ENCODE measurements around the gene C6orf89. TPM values are rescaled to one million over a fixed set of nuclear protein-coding genes. Genes with fewer than 3 reads are reported as not detected.

The C6orf89 gene
- polyA plus RNA-seq, 3 donors = 19.2 to 37.5 (median 29.2) TPM

DNA sequence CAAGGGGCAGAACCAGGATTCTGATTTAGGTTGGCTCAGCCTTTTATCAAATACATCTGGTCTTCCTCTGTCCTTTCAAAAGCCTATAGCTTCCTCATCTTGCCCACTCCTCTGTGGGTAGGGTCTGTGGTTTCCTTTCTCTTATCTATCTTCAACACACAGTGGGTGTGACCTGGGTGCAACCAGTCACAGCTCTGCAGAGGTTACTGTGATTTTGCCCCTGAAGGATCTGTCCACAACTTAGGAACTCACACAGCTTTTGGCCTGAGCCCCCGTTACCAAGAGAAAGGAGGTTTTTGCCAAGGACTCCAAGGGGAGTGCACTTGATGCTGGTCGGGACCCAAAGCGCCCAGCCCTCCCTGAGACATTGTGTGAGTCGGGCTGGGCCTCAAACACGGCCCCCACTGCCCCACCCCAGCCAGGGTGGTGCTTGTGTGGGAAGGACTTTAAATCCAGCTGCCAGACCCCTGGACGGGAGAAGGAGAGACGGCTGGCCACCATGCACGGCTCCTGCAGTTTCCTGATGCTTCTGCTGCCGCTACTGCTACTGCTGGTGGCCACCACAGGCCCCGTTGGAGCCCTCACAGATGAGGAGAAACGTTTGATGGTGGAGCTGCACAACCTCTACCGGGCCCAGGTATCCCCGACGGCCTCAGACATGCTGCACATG is 68.6 kb downstream of the C6orf89 start, which contains the start of gene PI16:
Gene PI16 (plus strand): TSS at position 477 of the 670 bp plus-strand sequence. CDS start 23 bp downstream, at position 500.
- Mint-ChIP-seq H3K36me3 (no peaks in the 10 kb centered on the region), H3K27me3 (ENCODE audit: low read depth in 3 of 3) (peaks cover 46 to 48% (median 47%) of the 10 kb centered on the region in 3 donors), H3K4me3 (peak within 1 kb of the TSS; percentile 14 to 58), H3K4me1 (peaks cover 13% of the 10 kb centered on the region), H3K27ac (no peak within 1 kb of the TSS), H3K9me3 (peaks cover 0 to 5% (median 0%) of the 10 kb centered on the region in 7 donors)
- no peaks in the 10 kb centered on the region for H3K36me3 ChIP-seq (replicated peaks in 1 of 2; ENCODE audit: control insufficient read depth in 1 of 2, insufficient read depth in 2 of 2, low read length in 2 of 2)
- peaks cover 7 to 12% of the 10 kb centered on the region in 2 donors for H3K4me1 ChIP-seq (ENCODE audit: control insufficient read depth in 1 of 2, insufficient read depth in 2 of 2, low read length in 2 of 2)
- H3K9me3 ChIP-seq (replicated peaks in 1 of 2; ENCODE audit: control insufficient read depth in 1 of 2, insufficient read depth in 1 of 2, low read length in 2 of 2) = no peaks in the 10 kb centered on the region
- DNase-seq = no peak
- H3K4me2 ChIP-seq (replicated peaks; ENCODE audit: extremely low read depth, low read length, poor library complexity, severe bottlenecking) = no peak within 1 kb of the TSS
- intact Hi-C loops (cut with micrococcal nuclease) = no loop called here
- peaks cover 11 to 48% of the 10 kb centered on the region in 2 donors for H3K27me3 ChIP-seq (ENCODE audit: control insufficient read depth in 2 of 2, insufficient read depth in 2 of 2, low read length in 2 of 2)
- peak within 1 kb of the TSS; percentile 37 for H2AFZ ChIP-seq (ENCODE audit: insufficient read depth, low read depth, low read length, poor library complexity, severe bottlenecking)
- no peaks in the 10 kb centered on the region for H4K20me1 ChIP-seq (ENCODE audit: insufficient read depth, low read length)
- no peaks in the 10 kb centered on the region for H3K79me2 ChIP-seq (ENCODE audit: insufficient read depth, low read length)
- 5% methylated on average over 7 of the region's 14 CpGs for WGBS (ENCODE audit: insufficient coverage)
- H3K27ac ChIP-seq (ENCODE audit: low read depth in 1 of 2, low read length in 2 of 2) = no peak within 1 kb of the TSS
- H3K9ac ChIP-seq (ENCODE audit: insufficient read depth, low read length, poor library complexity, severe bottlenecking) = no peak within 1 kb of the TSS
- H3K4me3 ChIP-seq (replicated peaks in 1 of 3; ENCODE audit: low read depth in 2 of 3, low read length in 3 of 3) = no peak within 1 kb of the TSS
- no peak for TF ChIP-seq CTCF (IDR thresholded peaks at IDR 0.05)

- Mint-ChIP-seq H3K27me3 (ENCODE audit: low read depth in 3 of 3) (peaks cover 44 to 48% (median 46%) of the 10 kb centered on the region in 3 donors), H3K4me1 (peaks cover 13% of the 10 kb centered on the region)
- DNase-seq = peak in 2 of 3 donors; percentile 33 to 37
Measured at GRCh38 chr6:36955136-36955535, 69.4 kb downstream of the C6orf89 start.

More at GRCh38 chr6:36955136-36955535, 69.4 kb downstream of the C6orf89 start:
- WGBS (ENCODE audit: insufficient coverage) = 44% methylated on average over 4 of the region's 6 CpGs
- H3K9ac ChIP-seq (ENCODE audit: insufficient read depth, low read length, poor library complexity, severe bottlenecking) = no peak overlapping the region
- no peak overlapping the region for H2AFZ ChIP-seq (ENCODE audit: insufficient read depth, low read depth, low read length, poor library complexity, severe bottlenecking)
- H3K27me3 ChIP-seq (ENCODE audit: control insufficient read depth in 2 of 2, insufficient read depth in 2 of 2, low read length in 2 of 2) = peaks cover 11 to 46% of the 10 kb centered on the region in 2 donors
- no peaks in the 10 kb centered on the region for H3K9me3 ChIP-seq (replicated peaks in 1 of 2; ENCODE audit: control insufficient read depth in 1 of 2, insufficient read depth in 1 of 2, low read length in 2 of 2)
- no peaks in the 10 kb centered on the region for H4K20me1 ChIP-seq (ENCODE audit: insufficient read depth, low read length)
- Mint-ChIP-seq H3K36me3 (no peaks in the 10 kb centered on the region), H3K27ac (no peak overlapping the region), H3K9me3 (peaks cover 0 to 5% (median 0%) of the 10 kb centered on the region in 7 donors), H3K4me3 (peak overlapping the region in 1 of 2 donors; percentile 58)
- H3K4me1 ChIP-seq (ENCODE audit: control insufficient read depth in 1 of 2, insufficient read depth in 2 of 2, low read length in 2 of 2) = peaks cover 7 to 12% of the 10 kb centered on the region in 2 donors
- H3K4me3 ChIP-seq (replicated peaks in 1 of 3; ENCODE audit: low read depth in 2 of 3, low read length in 3 of 3) = no peak overlapping the region
- H3K4me2 ChIP-seq (replicated peaks; ENCODE audit: extremely low read depth, low read length, poor library complexity, severe bottlenecking) = no peak overlapping the region
- no peak overlapping the region for H3K27ac ChIP-seq (ENCODE audit: low read depth in 1 of 2, low read length in 2 of 2)
- intact Hi-C loops (cut with micrococcal nuclease) = no loop called here
- no peak for TF ChIP-seq CTCF (IDR thresholded peaks at IDR 0.05)
- H3K36me3 ChIP-seq (replicated peaks in 1 of 2; ENCODE audit: control insufficient read depth in 1 of 2, insufficient read depth in 2 of 2, low read length in 2 of 2) = no peaks in the 10 kb centered on the region
- H3K79me2 ChIP-seq (ENCODE audit: insufficient read depth, low read length) = no peaks in the 10 kb centered on the region

Measured in CD14-positive monocyte (primary cell).